NCI-H226 (cell line): ENCODE results near the gene FAM83D.
A peak's percentile ranks its signal among the peaks of the same experiment; 100 is the strongest.
"Not testable (repeated sequence)": the region's sequence is repeated elsewhere in the genome, so short reads cannot be mapped to it uniquely, and the experiment has no call there.

Experiments used
- DNase-seq: peaks from one replicate; pipeline ENCODE4 v3.0.0-alpha.2; 2015

Gene FAM83D

GRCh38 chr20:38935967-38936407 lies 9.8 kb downstream of the FAM83D start:
- no peak for DNase-seq

GRCh38 chr20:38937000-38937399 lies 10.8 kb downstream of the FAM83D start:
- no peak for DNase-seq

GRCh38 chr20:38937978-38938473 lies 11.8 kb downstream of the FAM83D start:
- no peak for DNase-seq

- no peak for DNase-seq
These were observed 13.5 kb downstream of the FAM83D start for GRCh38 chr20:38939686-38940085.

- DNase-seq, result no peak
These were observed 14.4 kb downstream of the FAM83D start for GRCh38 chr20:38940644-38941043.

- DNase-seq, result no peak
These were observed 15.6 kb downstream of the FAM83D start for GRCh38 chr20:38941726-38942389.

GRCh38 chr20:38945012-38945411 lies 18.8 kb downstream of the FAM83D start:
- DNase-seq, result no peak

- no peak for DNase-seq
These were observed 20.6 kb downstream of the FAM83D start for GRCh38 chr20:38946836-38947235.

- no peak for DNase-seq
These were observed 21.7 kb downstream of the FAM83D start for GRCh38 chr20:38947931-38948362.

- no peak for DNase-seq
These were observed 24.0 kb downstream of the FAM83D start for GRCh38 chr20:38950254-38950653.

- DNase-seq, result no peak
These were observed 25.4 kb downstream of the FAM83D start for GRCh38 chr20:38951611-38952010.

- no peak for DNase-seq
These were observed 25.9 kb downstream of the FAM83D start for GRCh38 chr20:38952153-38952552.

- no peak for DNase-seq
These were observed 27.6 kb downstream of the FAM83D start for GRCh38 chr20:38953630-38954340.

- no peak for DNase-seq
These were observed 31.1 kb downstream of the FAM83D start for GRCh38 chr20:38957235-38957876.

- no peak for DNase-seq
These were observed 31.8 kb downstream of the FAM83D start for GRCh38 chr20:38957915-38958485.

- DNase-seq, result not testable (repeated sequence)
These were observed 34.0 kb downstream of the FAM83D start for GRCh38 chr20:38960187-38960687.

- DNase-seq, result no peak
These were observed 35.4 kb downstream of the FAM83D start for GRCh38 chr20:38961530-38962043.

GRCh38 chr20:38962044-38962927 lies 36.1 kb downstream of the FAM83D start, which contains the start of gene DHX35:
Gene DHX35, plus strand, starts transcription at chr20:38962344. Its CDS starts 24 bp downstream, at chr20:38962368.
- peak; percentile 90 for DNase-seq

GRCh38 chr20:38962928-38963401 lies 36.7 kb downstream of the FAM83D start:
- DNase-seq, result no peak

- no peak for DNase-seq
These were observed 37.5 kb downstream of the FAM83D start for GRCh38 chr20:38963745-38964144.

GRCh38 chr20:38965264-38965663 lies 39.0 kb downstream of the FAM83D start:
- no peak for DNase-seq

- DNase-seq, result no peak
These were observed 41.9 kb downstream of the FAM83D start for GRCh38 chr20:38968090-38968489.
